LHCN-M2 (cell line): ENCODE data around the gene PEX26. TPM values are rescaled to one million over a fixed set of nuclear protein-coding genes. Genes with fewer than 3 reads are reported as not detected.
"Not testable (repeated sequence)": the region's sequence is repeated elsewhere in the genome, so short reads cannot be mapped to it uniquely, and the experiment has no call there.

Source experiments
- DNase-seq: peaks from one replicate; pipeline ENCODE4 v3.0.0-alpha.2; 2012; ENCODE audit warnings: low read depth
- total RNA-seq: library from RNA; depleted of rRNA; stranded (reverse); fragments of >200 nt; gene quantifications from 2 replicates; pipeline ENCODE4 v1.2.3, GENCODE V29; 2014

The PEX26 gene
- total RNA-seq, 1 experiment from 2014 or later: 32.7 TPM

DNA sequence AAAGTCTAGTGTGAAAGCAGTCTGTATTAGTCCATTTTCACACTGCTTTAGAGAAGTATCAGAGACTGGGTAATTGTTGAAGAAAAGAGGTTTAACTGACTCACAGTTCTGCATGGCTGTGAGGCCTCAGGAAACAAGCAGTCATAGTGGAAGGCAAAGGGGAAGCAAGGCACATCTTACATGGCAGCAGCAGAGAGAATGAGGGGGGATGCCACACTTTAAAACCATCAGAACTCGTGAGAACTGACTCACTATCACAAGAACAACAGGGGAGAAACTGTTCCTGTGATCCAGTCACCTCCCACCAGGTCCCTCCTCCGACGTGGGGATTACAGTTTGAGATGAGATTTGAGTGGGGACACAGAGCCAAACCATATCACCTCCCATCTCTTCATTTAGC, 19.0 kb downstream of the PEX26 start:
- DNase-seq: no peak

DNA sequence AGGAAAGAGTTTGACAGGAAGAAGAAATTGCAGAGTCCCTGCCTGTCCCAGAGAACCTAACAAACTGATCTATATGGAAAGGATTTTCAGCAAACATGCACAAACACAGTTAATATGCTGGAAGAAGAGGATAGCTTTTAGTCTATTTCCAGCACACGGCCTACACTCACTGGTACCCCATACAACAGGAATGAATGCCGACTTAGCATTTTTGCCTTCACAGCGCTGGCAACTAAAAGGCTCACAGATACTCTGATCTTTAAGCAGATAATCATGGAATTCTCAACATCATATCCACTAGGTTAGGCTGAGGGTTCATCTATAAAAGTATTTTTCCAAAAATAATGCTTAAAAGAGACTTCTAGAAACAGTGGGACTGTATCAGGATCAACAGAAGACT, 23.0 kb downstream of the PEX26 start:
- no peak for DNase-seq

DNA sequence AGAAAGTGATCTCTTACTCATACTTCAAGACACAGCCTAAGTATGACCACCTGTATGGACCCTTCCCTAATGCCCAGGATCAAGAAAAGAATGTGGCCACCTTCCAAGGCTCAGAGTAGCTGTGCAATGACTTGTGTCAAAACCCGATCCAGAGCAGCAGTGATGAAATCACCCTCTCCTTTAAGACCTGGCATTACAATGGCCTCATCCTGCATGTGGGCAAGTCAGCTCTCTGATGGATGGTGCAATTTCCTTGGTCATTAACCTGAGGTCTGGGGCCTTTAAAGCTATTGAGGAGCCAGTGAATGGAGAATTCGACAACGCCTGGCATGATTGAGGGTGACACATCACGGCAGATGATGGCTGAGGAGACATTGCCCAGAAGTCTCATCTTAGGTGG, 23.7 kb downstream of the PEX26 start:
- DNase-seq: no peak

DNA sequence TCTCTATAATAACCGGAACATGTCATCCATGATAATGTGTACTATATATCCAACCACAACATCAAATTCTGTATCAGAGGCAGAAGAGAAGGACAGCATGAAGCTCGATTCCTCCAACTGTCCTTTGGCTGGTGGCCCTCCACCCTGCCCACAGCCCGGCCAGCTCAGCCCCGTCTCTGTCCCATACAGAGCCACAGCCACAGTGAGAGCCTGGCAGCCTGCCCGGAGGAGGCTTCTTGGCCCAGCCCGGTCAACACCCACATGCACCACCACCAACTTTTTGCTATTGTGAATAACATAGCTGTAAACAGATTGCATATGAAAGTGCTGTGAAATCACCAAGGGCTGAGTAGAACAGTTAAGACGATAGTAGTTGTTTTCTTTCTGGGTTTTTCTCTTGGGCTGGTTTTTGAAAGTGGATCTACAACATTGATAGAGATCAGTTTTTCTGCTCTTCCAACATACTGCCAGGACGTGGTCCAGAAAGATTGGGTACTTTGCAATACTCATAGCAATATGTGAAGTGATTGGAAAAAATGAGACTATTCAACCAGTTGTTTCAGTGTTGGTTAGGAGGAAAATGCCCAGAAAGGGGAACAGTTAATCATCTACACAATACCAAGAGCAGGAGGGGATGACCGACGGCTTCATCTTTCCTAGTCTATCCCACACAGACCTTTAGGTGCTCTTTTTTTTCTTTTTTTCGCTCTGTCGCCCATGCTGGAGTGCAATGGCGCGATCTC, 25.9 kb downstream of the PEX26 start:
- DNase-seq: no peak

DNA sequence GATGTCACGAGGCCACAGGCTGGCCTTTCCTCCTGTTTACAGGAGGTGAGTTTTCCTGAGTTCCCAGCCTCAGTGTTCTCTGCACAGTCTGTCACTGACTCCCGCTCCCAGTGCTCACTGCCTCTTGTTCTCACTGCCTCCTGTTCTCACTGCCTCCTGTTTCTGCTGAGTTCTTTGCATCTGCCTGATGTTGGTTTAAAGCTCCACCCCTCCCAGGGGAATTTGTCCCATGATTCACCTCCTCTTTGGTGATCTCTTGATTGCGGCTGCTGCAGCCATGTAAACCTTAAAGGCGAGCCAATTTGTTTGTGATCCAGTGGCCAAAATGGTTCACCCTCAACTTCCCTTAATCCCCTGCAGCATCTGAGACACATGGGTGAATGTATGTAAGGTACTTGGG, 26.8 kb downstream of the PEX26 start:
- DNase-seq: peak; percentile 80

DNA sequence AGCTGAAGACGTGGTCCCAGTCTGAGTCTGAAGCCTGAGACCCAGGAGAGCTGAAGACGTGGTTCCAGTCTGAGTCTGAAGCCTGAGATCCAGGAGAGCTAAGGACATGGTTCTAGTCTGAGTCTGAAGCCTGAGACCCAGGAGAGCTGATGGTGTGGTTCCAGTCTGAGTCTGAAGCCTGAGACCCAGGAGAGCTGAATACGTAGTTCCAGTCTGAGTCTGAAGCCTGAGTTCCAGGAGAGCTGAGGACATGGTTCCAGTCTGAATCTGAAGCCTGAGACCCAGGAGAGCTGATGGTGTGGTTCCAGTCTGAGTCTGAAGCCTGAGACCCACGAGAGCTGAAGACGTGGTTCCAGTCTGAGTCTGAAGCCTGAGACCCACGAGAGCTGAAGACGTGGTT, 28.2 kb downstream of the PEX26 start:
- not testable (repeated sequence) for DNase-seq

DNA sequence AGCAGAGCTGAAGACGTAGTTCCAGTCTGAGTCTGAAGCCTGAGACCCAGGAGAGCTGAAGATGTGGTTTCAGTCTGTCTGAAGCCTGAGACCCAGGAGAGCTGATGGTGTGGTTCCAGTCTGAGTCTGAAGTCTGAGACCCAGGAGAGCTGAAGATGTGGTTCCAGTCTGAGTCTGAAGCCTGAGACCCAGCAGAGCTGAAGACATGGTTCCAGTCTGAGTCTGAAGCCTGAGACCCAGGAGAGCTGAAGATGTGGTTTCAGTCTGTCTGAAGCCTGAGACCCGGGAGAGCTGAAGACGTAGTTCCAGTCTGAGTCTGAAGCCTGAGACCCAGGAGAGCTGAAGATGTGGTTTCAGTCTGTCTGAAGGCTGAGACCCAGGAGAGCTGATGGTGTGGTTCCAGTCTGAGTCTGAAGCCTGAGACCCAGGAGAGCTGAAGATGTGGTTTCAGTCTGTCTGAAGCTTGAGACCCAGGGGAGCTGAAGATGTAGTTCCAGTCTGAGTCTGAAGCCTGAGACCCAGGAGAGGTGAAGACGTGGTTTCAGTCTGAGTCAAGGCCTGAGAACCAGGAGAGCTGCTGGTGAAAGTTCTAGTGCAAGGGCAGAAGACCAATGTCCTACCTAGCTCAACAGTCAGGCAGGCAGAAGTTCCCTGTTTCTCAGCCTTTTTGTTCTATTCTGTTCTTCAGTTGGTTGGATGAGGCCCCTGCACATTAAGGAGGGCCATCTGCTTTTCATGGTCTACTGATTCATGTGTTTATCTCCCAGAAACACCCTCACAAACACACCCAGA, 29.0 kb downstream of the PEX26 start:
- DNase-seq: not testable (repeated sequence)

DNA sequence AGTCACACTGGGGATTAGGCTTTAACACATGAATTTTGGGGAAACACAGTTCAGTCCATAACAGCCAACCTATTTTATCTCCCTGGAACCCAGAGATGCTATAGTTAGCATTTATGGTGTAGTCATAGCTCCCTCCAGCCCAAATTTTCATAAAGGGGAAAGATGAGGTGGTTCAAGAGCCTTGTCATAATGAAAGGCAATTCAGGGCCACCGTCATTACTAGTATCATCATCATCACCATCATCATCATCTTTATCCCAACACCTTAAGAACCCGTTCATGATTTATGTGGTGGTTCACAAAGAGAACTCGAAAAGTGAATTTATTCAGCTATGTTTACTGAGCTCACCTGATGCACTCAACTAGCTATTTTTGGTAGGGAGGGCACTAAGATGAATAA, 30.4 kb downstream of the PEX26 start:
- no peak for DNase-seq

DNA sequence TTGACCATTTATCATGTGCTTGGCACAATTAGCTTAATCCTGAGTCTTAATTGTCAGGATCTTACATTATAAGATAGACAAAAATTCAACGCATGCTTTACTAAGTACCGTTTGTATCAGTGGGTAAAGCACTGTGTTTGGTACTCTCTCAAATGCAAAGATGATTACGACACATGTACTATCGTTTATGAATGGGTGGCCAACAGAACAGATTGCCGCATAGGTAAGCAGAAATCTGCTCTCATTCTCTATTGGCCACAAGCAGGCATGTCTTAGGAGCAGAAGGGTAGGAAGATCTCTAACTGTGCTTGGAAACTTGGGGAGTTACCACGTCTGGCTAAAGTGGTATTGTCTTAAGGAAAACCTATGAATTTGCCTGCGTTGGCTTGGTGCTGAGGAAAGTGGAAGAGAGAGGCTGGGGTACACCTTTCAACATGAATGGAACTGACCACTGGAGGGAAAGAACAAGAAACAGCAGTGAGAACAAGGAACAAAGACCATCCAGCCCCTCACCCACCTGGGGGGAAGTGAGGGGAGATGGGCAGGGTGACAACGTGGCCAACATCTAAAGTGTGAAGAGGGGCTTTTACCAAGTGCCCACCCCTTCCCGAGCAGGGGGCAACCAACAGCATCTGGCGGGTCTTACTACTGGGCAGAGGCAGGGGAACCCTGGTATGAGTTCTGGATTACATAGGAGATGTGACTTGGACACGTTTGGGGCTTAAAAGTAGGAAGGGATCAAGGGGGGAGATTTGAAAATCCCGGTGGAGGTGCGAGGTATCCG, 31.8 kb downstream of the PEX26 start:
- DNase-seq: no peak

DNA sequence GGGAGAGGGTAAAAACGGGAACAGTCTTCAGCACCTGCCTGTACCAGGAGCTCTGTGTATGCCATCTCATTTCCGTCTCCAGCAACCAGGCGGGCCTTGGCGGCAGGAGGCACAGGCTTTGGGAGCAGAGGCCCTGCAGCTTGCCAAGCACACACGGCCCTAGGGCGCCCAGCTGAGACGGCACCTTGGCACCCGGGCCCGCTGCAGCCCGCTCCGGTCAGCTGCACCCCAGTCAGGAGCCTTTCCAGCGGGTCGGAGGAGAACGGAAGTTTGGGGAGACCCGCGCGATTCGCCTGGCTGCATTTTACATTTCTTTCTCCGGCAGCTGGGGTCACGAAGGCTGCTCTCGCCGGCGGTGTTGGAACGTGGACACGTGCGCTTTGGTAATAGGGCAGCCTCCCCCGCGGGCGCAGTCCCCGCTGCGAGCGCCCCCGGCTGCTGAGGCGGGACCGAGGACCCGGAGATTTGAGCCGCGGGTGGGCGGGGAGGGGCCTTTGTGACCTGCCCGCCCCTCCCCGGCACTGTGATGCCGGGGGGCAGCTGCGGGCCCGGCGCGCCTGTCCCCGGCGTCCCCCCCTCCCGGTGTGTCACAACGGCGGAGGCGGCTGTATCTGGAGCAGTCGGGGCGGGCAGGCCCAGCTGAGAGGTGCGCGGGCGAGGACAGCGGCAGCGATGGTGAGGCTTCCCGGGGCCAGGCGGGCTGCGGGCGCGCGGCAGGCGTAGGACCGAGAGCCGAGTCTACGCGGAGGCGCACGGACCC, 32.6 kb downstream of the PEX26 start, which contains the start of gene TUBA8:
TUBA8 (plus strand) TSS at position 616 of the 760 bp plus-strand sequence; CDS start at position 673, 57 bp downstream.
- peak; percentile 10 for DNase-seq

DNA sequence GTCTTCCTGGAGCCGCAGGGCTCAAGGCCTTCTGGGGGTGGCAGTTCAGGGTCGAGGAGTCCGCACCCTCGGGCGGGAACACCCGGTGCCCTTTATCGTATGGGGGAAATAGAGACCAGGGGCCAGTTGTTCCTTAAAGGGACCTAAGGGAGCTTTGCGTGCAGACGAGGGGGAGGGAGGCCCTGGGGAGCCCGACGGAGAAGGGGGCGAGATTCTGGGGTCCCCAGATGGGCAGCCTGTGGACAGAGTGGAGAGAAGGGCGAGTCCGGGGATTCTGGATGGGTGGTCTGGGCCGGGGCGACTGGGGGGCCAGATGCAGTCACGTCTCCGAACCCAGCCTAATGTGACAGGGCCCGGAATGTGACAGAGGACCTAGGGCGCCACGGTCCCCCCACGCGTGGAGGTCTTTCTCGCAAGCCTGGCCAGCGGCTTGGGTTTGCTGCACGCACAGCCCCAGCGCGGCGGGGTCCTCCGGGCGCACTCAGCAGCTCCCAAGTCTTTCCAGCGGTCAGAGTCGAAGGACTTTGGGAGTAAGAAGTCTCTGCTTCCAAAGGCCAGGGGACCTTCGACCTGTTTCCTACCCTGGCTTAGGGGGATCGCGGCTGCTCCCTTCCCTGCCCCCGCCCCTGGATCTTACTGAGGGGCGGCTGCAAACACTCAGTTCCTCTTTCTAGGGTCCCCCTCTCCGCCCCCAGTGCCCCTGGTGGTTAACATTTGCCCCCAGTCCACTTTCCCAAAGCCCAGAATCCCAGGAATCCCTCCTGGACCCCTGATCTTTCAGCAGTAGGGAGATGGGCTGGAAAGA, 33.4 kb downstream of the PEX26 start:
- no peak for DNase-seq

DNA sequence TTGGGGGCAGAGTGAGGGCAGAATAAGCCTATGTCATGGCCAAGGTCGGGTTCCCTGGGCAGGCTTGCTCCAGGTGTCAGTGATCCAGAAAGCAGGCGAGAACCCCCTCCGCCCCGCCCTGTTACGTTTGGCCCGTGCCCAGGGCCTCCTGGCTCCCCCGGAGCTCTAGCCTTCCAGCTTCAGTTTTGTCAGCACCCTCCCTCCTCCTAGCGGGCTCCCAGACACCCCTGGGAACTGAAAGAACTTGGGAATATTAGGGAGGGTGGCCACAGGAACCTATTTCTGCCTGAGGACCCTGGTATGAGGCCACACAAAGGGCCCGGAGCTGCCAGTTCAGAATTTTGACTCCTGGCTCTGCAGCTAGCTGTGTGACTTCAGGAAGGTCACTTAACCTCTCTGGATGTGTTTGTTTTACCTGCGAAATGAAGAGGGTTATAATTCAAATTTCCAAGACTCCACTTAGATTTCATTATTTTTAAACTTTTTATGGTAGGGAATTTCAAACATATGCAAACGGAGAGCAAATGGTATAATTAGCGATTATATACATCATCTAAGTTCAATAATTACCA, 34.1 kb downstream of the PEX26 start:
- DNase-seq: no peak

DNA sequence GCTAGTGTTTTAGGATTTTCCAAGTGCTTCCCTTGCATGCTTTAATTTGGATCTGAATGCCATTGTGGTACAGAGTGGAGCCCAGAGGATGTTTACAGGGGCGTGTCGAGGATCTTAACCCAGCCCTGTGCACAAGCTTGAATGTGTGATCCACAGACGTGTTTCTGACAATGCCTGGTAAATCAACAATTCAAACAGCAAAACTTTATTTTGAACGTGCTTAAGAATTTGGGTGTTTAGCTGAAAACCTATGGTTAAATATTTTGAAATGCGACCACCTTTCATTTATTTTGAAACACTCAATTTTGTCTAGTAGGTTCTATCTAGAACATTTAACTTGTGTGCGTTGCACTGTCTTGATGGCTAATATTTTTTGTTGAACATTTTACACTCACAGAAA, 34.6 kb downstream of the PEX26 start:
- DNase-seq: no peak

DNA sequence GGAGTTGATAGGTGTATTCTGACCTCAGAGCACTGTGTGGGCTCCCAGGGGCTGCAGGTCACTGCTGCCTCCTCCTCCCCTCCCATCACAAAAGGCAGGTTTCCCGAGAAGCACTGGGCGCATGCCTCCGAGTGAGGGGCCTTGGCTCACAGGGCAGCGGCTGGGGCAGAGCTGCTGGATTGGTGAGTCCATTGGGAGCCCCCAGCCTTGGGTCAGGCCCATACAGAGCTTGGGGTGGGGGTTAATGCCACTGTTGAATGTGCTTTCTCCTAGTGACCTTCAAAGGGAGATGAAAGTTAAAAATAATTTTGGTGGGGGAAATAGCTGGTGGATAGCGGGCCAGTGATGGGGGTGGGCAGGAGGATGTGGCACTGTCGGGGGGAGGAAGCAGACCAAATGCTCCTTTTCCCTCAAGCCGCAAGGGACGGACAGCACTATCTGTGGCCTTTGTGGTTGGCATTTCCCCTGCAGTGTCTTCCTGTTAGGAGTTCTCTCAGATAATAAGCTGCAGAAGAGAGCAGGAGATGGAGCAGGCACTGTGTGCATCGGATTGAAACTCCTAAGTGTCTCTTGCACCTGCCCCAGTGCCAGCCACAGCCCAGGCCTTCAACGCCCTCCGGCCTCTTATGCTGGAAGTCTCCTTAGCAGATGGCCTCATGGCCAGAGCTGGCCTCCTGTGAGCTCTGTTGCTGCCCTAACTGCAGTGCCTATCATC, 36.0 kb downstream of the PEX26 start:
- DNase-seq: no peak

DNA sequence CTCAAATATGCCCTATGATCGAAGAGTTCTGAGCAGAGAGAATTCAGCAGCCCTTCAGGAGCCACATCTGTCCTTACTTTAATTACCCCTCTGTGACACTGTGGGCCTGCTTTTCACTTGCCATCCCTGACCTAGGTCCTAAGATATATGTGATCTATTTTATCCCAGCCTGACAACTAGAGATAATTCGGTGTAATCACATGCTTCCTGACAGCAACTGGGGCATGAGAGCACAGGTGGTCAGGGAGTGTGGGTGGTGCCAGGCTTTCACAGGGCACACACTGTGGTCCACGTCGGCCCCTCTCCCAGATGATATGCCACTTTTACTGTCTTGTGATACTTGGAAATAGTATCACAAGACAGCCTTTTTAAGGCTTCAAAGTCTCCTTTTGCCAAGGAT, 36.7 kb downstream of the PEX26 start:
- no peak for DNase-seq

DNA sequence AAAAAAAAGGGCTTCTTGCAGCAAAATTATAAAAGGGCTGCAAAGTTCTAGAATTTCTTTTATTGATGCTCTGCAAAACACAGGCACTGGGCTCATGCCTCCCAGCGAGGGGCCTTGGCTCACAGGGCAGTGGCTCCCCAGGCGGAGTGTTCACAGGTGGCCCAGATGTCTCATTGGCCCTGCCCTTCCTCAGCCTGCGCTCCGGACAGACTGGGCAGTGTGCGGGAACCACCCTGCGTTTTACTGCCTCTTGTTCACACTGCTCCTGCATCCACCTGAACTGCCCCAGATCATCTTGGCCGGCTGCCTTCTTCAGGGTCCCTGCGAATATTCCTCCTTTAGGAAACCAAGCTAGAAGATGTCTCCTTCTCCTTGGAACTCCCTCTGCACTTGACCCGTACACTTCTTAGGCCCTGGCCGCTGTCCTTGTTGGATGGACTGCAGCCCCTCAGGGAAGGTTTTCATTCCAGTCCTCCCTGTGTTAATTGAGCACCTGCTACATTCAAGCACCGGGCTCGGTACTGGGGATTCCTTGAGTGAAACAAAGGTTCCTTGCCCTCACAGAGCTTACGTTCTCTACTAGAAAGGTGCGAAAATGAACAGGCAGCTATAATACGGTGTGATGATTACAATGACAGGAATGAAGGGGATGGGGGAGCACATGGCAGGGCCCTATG, 37.3 kb downstream of the PEX26 start:
- DNase-seq: no peak

DNA sequence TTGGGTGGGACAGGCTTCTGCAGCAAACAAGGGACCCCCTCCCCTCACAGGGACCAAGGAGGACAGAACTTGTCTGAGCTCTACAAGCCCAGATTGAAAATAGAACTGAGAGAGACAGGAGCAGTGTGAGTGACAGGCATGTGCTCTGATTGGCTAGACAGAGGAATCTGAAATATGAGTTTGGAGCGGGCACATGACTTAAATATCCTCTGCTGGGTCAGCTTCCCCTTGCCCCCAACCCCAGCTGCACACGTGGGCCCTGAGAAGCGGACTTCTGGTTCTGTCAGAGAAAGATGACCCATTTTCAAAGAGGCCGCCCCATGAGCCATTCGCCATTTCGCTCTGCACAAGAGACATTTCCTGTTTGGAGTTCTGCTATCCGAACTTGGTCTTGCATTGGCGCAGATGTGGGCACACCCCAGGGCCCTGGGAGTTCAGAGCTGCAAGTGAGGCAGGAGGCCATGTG, 38.1 kb downstream of the PEX26 start:
- no peak for DNase-seq

DNA sequence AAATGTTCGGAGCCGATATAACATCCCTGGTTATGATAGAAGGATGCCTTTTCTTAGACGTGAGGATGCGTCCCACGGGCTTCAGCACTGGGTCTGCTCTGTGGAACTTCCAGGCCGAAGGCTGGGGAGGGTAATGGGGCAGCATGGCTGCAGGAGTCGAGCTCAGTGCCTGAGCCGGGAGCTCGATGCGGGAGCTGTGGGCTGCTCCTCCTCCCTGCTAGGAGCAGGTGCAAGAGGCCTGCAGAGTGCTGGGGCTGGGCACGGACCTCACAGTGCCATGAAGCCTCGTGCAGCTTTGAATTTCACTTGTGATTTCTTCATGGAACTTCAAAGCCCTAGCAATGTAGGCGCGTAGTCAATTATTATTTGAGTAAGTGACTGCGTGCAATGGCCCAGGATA, 38.8 kb downstream of the PEX26 start:
- DNase-seq: no peak
